Measurements from ENCODE around the gene SYAP1.

SYAP1 gene

DNA sequence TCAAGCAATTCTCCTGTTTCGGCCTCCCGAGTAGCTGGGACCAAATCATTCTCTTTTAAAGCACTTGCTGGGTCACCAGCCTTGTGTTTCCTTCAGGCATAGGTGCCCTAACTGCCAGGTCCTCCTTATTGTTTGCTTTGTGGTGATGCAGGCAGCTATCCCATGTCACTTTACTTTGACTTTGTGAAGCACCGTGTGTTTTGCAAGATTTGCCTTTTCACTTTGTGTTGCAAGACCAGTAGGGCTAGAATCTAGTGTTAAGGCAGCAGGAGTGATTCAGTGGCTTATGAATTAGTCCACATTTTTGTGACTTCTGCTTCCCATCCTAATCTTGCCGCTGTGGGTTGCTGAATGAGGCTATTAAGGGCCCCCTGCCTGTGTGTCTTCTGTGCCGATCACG lies 20.2 kb downstream of the SYAP1 start:
- TF ChIP-seq CTCF (IDR thresholded peaks at IDR 0.05; ENCODE audit: control insufficient read depth, extremely low read depth, insufficient read depth), result no peak
- no peak for DNase-seq (ENCODE audit: low read depth)
- no peak overlapping the region for H3K4me3 ChIP-seq (ENCODE audit: low read depth, low read length)

- H3K4me3 ChIP-seq (ENCODE audit: low read depth, low read length), result no peak overlapping the region
- no peak for DNase-seq (ENCODE audit: low read depth)
- no peak for TF ChIP-seq CTCF (IDR thresholded peaks at IDR 0.05; ENCODE audit: control insufficient read depth, extremely low read depth, insufficient read depth)
Observed at GRCh38 chrX:16743604-16744325, 24.4 kb downstream of the SYAP1 start.

GRCh38 chrX:16745102-16745501 lies 25.7 kb downstream of the SYAP1 start:
- no peak for TF ChIP-seq CTCF (IDR thresholded peaks at IDR 0.05; ENCODE audit: control insufficient read depth, extremely low read depth, insufficient read depth)

GRCh38 chrX:16745659-16746058 lies 26.2 kb downstream of the SYAP1 start:
- DNase-seq (ENCODE audit: low read depth), result no peak
- no peak overlapping the region for H3K4me3 ChIP-seq (ENCODE audit: low read depth, low read length)
- no peak for TF ChIP-seq CTCF (IDR thresholded peaks at IDR 0.05; ENCODE audit: control insufficient read depth, extremely low read depth, insufficient read depth)

More at GRCh38 chrX:16745102-16745501, 25.7 kb downstream of the SYAP1 start:
- no peak overlapping the region for H3K4me3 ChIP-seq (ENCODE audit: low read depth, low read length)
- DNase-seq (ENCODE audit: low read depth), result no peak

DNA sequence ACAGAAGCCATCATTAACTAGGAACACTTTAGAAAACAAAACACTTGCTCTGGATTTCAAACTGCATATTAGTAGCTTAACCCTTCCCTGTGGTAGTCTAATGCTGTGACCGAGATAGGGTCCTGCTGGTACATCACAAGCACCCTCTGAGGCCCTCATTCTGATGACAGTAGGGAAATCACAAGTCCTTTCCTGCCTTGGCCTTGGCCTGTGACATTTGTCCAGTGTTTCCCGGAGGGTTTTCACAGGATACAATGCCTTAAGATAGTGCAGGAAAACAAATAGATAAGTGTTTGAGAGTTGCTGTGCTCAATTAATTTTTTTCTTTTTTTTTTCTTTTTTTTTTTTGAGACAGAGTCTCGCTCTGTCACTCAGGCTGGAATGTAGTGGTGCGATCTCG lies 29.0 kb downstream of the SYAP1 start:
- no peak for DNase-seq (ENCODE audit: low read depth)
- no peak overlapping the region for H3K4me3 ChIP-seq (ENCODE audit: low read depth, low read length)
- no peak for TF ChIP-seq CTCF (IDR thresholded peaks at IDR 0.05; ENCODE audit: control insufficient read depth, extremely low read depth, insufficient read depth)

- DNase-seq (ENCODE audit: low read depth), result no peak
- no peak for TF ChIP-seq CTCF (IDR thresholded peaks at IDR 0.05; ENCODE audit: control insufficient read depth, extremely low read depth, insufficient read depth)
- H3K4me3 ChIP-seq (ENCODE audit: low read depth, low read length), result no peak overlapping the region
Observed at GRCh38 chrX:16750136-16750535, 30.7 kb downstream of the SYAP1 start.

- TF ChIP-seq CTCF (IDR thresholded peaks at IDR 0.05; ENCODE audit: control insufficient read depth, extremely low read depth, insufficient read depth), result no peak
Observed at GRCh38 chrX:16754019-16754418, 34.6 kb downstream of the SYAP1 start.

More at GRCh38 chrX:16754019-16754418, 34.6 kb downstream of the SYAP1 start:
- no peak for DNase-seq (ENCODE audit: low read depth)
- no peak overlapping the region for H3K4me3 ChIP-seq (ENCODE audit: low read depth, low read length)

Measured in LNCaP clone FGC (cell line).